Loucy (cell line): ENCODE results near the gene AMPH.

Experiments used
- EZH2phosphoT487 ChIP-seq: fragments of 200-600 bp; IDR thresholded peaks from 2 replicates; pipeline ENCODE4 v1.6.1; 2018; ENCODE audit warnings: antibody characterized with exemption, mild to moderate bottlenecking, moderate library complexity, borderline replicate concordance
- TF ChIP-seq, protein P1 (sequence below): fragments of 200-600 bp; sonication (generic); conservative IDR thresholded peaks from 2 replicates; pipeline ENCODE4 v1.5.1; 2014; ENCODE audit warnings: mild to moderate bottlenecking, antibody characterized with exemption, low read length

DNA sequence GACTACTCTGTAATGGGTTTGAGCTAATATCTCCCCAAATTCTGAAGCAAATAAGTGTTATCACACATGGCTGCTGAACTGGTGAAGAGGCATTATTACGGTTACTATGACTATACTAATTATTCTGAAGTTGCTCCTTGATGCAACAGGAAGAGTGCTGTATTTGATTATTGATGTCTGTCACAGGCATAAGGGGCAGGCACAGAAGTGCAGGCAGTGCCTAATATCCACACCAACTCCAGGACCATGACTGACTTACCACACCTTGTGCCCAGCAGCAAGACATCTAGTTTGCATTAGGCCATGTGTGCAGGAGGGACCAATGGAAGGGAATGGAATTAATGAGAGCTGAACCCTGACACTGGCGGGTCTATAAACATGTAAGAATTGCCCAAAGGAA is 62.7 kb downstream of the AMPH start:
- TF ChIP-seq, protein P1, sequence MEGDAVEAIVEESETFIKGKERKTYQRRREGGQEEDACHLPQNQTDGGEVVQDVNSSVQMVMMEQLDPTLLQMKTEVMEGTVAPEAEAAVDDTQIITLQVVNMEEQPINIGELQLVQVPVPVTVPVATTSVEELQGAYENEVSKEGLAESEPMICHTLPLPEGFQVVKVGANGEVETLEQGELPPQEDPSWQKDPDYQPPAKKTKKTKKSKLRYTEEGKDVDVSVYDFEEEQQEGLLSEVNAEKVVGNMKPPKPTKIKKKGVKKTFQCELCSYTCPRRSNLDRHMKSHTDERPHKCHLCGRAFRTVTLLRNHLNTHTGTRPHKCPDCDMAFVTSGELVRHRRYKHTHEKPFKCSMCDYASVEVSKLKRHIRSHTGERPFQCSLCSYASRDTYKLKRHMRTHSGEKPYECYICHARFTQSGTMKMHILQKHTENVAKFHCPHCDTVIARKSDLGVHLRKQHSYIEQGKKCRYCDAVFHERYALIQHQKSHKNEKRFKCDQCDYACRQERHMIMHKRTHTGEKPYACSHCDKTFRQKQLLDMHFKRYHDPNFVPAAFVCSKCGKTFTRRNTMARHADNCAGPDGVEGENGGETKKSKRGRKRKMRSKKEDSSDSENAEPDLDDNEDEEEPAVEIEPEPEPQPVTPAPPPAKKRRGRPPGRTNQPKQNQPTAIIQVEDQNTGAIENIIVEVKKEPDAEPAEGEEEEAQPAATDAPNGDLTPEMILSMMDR, result no peak
- TF ChIP-seq EZH2phosphoT487, result no peak
